C4-2B (cell line): ENCODE data around the gene MSMP.

Experiments used
- H3K27ac ChIP-seq: fragments of 450-650 bp; 2 replicates; pipeline ENCODE4 v1.5.1; 2017
- CTCF ChIP-seq: fragments of 450-650 bp; conservative IDR thresholded peaks from 2 replicates; pipeline ENCODE4 v1.5.1; 2017; ENCODE audit warnings: mild to moderate bottlenecking
- ZFX ChIP-seq: fragments of 450-650 bp; IDR thresholded peaks from 2 replicates; pipeline ENCODE4 v1.6.1; 2017

The MSMP gene

GRCh38 chr9:35769763-35770162, 15.7 kb upstream of the MSMP start:
- TF ChIP-seq ZFX: no peak
- no peak for TF ChIP-seq CTCF
- H3K27ac ChIP-seq: peak overlapping the region; percentile 72; the same call in 1 of the 2 replicates

- H3K27ac ChIP-seq: no peak overlapping the region
Observed at GRCh38 chr9:35767458-35767857, 13.4 kb upstream of the MSMP start.

GRCh38 chr9:35766997-35767396, 12.9 kb upstream of the MSMP start:
- TF ChIP-seq ZFX (no peak), CTCF (no peak)
- H3K27ac ChIP-seq: no peak overlapping the region

More at GRCh38 chr9:35767458-35767857, 13.4 kb upstream of the MSMP start:
- TF ChIP-seq CTCF (no peak), ZFX (no peak)

GRCh38 chr9:35763803-35764202, 9.7 kb upstream of the MSMP start:
- no peak for TF ChIP-seq CTCF
- no peak for TF ChIP-seq ZFX
- H3K27ac ChIP-seq: no peak overlapping the region

GRCh38 chr9:35763181-35763580, 9.1 kb upstream of the MSMP start:
- TF ChIP-seq CTCF: no peak
- TF ChIP-seq ZFX: no peak
- H3K27ac ChIP-seq: no peak overlapping the region

- TF ChIP-seq ZFX: no peak
- no peak for TF ChIP-seq CTCF
- no peak overlapping the region for H3K27ac ChIP-seq
Observed at GRCh38 chr9:35760651-35761050, 6.6 kb upstream of the MSMP start.

GRCh38 chr9:35759795-35760194, 5.7 kb upstream of the MSMP start:
- TF ChIP-seq CTCF: no peak
- no peak for TF ChIP-seq ZFX
- no peak overlapping the region for H3K27ac ChIP-seq
